Vagina (tissue), 2 donors: ENCODE results near the gene CATSPER3.

Source experiments
- POLR2A ChIP-seq, 2 donors: fragments of 450-650 bp; IDR thresholded peaks; one replicate each; pipeline ENCODE4 v1.6.1; 2017; ENCODE audit warnings: antibody characterized with exemption in 2 of 2, mild to moderate bottlenecking in 2 of 2, moderate library complexity in 2 of 2
- TF ChIP-seq, protein P1 (sequence below), 3 experiments: fragments of 450-650 bp in 2 of 3; fragments of 200-600 bp in 1 of 3; sonication (generic) in 1 of 3; IDR thresholded peaks; one replicate each; pipeline ENCODE4 v1.5.1; 2017 to 2019; ENCODE audit warnings: antibody characterized with exemption in 3 of 3, mild to moderate bottlenecking in 2 of 3, moderate library complexity in 2 of 3

DNA sequence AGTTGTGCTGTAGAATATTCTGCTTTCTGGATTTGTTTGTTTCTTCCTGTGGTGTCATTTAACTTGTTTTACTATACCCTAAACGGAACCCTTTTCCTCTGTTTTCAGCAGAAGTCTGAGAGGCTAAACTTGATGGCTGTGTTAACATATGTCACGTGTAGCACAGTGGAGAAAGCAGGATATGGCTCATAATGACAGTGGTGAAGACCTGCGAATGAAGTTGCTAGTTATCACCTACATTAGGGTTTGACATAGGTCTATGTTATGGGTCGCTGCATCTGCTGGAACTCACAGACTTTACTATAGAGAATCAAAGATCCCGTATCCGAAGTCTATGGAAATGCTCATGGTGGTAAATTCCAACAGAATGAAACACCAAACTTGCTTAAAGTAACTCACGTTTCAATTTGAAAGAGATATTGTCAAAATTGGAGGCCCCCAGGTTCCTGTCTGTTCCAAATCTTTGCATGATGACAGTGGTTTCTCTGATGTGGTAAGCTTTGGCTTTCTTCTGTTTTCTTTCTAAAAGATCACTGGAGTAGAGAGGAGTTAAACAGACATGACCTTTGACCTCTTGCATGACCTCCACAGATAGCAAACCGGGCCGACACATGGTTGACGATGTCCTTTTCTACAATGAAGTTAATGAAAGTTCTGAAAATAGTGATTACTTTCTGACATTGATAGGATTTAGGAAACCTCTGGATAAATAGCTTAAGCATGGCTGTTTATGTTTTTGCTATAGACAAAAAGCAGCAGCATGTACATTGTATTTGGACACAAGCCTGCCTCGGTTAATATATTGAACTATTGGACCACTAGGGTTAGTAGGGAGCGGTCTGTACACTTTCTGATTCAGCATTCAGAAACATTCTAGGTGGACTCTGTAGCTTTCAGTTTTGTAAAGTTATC is 3.1 kb upstream of the CATSPER3 start:
- TF ChIP-seq, protein P1, sequence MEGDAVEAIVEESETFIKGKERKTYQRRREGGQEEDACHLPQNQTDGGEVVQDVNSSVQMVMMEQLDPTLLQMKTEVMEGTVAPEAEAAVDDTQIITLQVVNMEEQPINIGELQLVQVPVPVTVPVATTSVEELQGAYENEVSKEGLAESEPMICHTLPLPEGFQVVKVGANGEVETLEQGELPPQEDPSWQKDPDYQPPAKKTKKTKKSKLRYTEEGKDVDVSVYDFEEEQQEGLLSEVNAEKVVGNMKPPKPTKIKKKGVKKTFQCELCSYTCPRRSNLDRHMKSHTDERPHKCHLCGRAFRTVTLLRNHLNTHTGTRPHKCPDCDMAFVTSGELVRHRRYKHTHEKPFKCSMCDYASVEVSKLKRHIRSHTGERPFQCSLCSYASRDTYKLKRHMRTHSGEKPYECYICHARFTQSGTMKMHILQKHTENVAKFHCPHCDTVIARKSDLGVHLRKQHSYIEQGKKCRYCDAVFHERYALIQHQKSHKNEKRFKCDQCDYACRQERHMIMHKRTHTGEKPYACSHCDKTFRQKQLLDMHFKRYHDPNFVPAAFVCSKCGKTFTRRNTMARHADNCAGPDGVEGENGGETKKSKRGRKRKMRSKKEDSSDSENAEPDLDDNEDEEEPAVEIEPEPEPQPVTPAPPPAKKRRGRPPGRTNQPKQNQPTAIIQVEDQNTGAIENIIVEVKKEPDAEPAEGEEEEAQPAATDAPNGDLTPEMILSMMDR (IDR thresholded peaks at IDR 0.05) = no peak
- TF ChIP-seq POLR2A (IDR thresholded peaks at IDR 0.05) = no peak
